Measurements from ENCODE around the gene EIF4EBP2. TPM values are rescaled to one million over a fixed set of nuclear protein-coding genes. Genes with fewer than 3 reads are reported as not detected.
A peak's percentile ranks its signal among the peaks of the same experiment; 100 is the strongest.

Gene EIF4EBP2
- total and polyA plus RNA-seq, 2 donors from 2014 or later = 35.8 to 66.6 TPM

GRCh38 chr10:70359017-70359550 is 44.9 kb upstream of the EIF4EBP2 start:
- Histone ChIP-seq H3K4me1 (ENCODE audit: control insufficient read depth in 2 of 3, insufficient read depth in 2 of 3, low read depth in 1 of 3, low read length in 3 of 3) (peaks cover 0 to 4% (median 2%) of the 10 kb centered on the region in 3 donors), H3K36me3 (ENCODE audit: control insufficient read depth in 2 of 3, insufficient read depth in 3 of 3, low read length in 3 of 3) (no peaks in the 10 kb centered on the region), H3K9me3 (ENCODE audit: control insufficient read depth in 2 of 3, insufficient read depth in 1 of 3, low read length in 3 of 3) (no peaks in the 10 kb centered on the region), H3K27ac (ENCODE audit: low read depth in 2 of 2, low read length in 2 of 2) (no peak overlapping the region), H3K27me3 (ENCODE audit: control insufficient read depth, insufficient read depth, low read length) (no peaks in the 10 kb centered on the region), H3K4me3 (ENCODE audit: low read length in 3 of 3) (no peak overlapping the region), H3K9ac (ENCODE audit: low read length in 3 of 3) (no peak overlapping the region)
- TF ChIP-seq, protein P1, sequence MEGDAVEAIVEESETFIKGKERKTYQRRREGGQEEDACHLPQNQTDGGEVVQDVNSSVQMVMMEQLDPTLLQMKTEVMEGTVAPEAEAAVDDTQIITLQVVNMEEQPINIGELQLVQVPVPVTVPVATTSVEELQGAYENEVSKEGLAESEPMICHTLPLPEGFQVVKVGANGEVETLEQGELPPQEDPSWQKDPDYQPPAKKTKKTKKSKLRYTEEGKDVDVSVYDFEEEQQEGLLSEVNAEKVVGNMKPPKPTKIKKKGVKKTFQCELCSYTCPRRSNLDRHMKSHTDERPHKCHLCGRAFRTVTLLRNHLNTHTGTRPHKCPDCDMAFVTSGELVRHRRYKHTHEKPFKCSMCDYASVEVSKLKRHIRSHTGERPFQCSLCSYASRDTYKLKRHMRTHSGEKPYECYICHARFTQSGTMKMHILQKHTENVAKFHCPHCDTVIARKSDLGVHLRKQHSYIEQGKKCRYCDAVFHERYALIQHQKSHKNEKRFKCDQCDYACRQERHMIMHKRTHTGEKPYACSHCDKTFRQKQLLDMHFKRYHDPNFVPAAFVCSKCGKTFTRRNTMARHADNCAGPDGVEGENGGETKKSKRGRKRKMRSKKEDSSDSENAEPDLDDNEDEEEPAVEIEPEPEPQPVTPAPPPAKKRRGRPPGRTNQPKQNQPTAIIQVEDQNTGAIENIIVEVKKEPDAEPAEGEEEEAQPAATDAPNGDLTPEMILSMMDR (IDR thresholded peaks at IDR 0.05; ENCODE audit: borderline replicate concordance, extremely low read depth, insufficient read depth) = no peak
- FAIRE-seq = no peak
- intact Hi-C loops (cut with DNase I) = no loop called here
- peak in 1 of 5 donors; percentile 26 for DNase-seq

DNA sequence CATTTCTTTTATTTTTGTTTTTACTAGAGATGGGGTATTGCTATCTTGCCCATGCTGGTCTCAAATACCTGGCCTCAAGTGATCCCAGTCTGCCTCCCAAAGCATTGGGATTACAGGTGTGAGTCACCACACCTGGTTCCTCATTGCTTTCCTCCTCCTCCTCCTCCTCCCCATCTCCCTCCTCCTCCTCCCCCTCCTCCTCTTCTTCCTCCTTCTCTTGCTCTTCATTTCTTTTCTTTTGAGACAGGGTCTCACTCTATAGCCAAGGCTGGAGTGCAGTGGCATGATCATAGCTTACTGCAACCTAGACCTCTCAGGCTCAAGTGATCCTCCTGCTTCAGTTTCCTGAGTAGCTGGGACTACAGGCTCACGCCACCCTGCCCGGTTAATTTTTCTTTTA is 43.7 kb upstream of the EIF4EBP2 start:
- Histone ChIP-seq H3K27me3 (ENCODE audit: control insufficient read depth, insufficient read depth, low read length) (no peaks in the 10 kb centered on the region), H3K27ac (ENCODE audit: low read depth in 2 of 2, low read length in 2 of 2) (no peak overlapping the region), H3K9me3 (ENCODE audit: control insufficient read depth in 2 of 3, insufficient read depth in 1 of 3, low read length in 3 of 3) (no peaks in the 10 kb centered on the region), H3K4me3 (ENCODE audit: low read length in 3 of 3) (no peak overlapping the region), H3K9ac (ENCODE audit: low read length in 3 of 3) (no peak overlapping the region), H3K36me3 (ENCODE audit: control insufficient read depth in 2 of 3, insufficient read depth in 3 of 3, low read length in 3 of 3) (no peaks in the 10 kb centered on the region), H3K4me1 (ENCODE audit: control insufficient read depth in 2 of 3, insufficient read depth in 2 of 3, low read depth in 1 of 3, low read length in 3 of 3) (peaks cover 0 to 11% (median 5%) of the 10 kb centered on the region in 3 donors)
- TF ChIP-seq, protein P1 (IDR thresholded peaks at IDR 0.05; ENCODE audit: borderline replicate concordance, extremely low read depth, insufficient read depth) = no peak
- no peak for FAIRE-seq
- DNase-seq = no peak
- intact Hi-C loops (cut with DNase I) = loop anchor here (10.0 kb wide), 1 partner anchor 145 kb away; no protein-coding TSS in a partner anchor

DNA sequence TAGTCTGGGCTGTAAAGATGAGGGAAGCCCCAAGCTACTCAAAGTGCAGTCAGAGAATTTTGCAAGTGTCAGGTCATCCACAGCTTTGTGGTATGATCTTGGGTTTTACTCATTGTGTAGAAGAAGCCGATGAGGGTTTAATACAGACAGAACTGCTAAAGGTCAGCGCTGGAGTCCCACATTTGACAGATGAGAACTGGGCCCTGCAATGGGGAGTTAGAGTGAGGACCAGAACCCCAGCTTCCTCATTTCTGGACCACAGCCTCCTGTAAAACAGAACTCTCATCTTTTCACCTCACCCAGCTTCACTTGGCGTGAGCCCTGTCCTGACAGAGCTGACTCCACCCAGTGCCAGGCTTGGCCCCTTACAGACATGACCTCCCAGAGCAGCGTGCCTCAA is 41.6 kb upstream of the EIF4EBP2 start:
- TF ChIP-seq, protein P1 (IDR thresholded peaks at IDR 0.05; ENCODE audit: borderline replicate concordance, extremely low read depth, insufficient read depth) = no peak
- Histone ChIP-seq H3K27me3 (ENCODE audit: control insufficient read depth, insufficient read depth, low read length) (no peaks in the 10 kb centered on the region), H3K4me3 (ENCODE audit: low read length in 3 of 3) (no peak overlapping the region), H3K9ac (ENCODE audit: low read length in 3 of 3) (no peak overlapping the region), H3K36me3 (ENCODE audit: control insufficient read depth in 2 of 3, insufficient read depth in 3 of 3, low read length in 3 of 3) (no peaks in the 10 kb centered on the region), H3K9me3 (ENCODE audit: control insufficient read depth in 2 of 3, insufficient read depth in 1 of 3, low read length in 3 of 3) (no peaks in the 10 kb centered on the region), H3K27ac (ENCODE audit: low read depth in 2 of 2, low read length in 2 of 2) (no peak overlapping the region), H3K4me1 (ENCODE audit: control insufficient read depth in 2 of 3, insufficient read depth in 2 of 3, low read depth in 1 of 3, low read length in 3 of 3) (peaks cover 0 to 11% (median 5%) of the 10 kb centered on the region in 3 donors)
- DNase-seq (no peak), FAIRE-seq (no peak)
- intact Hi-C loops (cut with DNase I) = loop anchor here (10.0 kb wide), 1 partner anchor 148 kb away; no protein-coding TSS in a partner anchor
